NCI-H1930 (cell line): ENCODE measurements around the gene LAMP5.

ENCODE experiments used
- DNase-seq, 2 experiments: peaks; one replicate each; lab custom pipeline; 2025; lab: John Stamatoyannopoulos, UW

The LAMP5 gene

DNA sequence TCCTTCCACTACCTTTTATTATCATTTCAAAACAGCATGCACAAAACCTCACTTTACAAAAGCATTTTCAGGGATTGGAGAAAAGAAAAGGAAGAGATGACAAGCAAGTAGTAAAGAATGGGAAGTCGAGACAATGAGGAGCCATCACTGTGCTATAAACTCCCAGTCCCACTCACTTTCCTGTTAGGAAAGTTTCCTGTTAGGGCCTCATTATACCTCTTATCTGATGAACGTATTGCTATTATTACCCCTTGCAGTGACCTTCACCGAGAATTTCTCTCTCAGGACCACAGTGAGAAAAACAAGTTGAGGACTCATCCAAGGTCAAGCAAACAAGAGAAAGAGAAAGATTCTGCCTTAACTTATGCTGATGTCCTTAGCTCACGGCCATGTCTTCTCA is 28.8 kb downstream of the LAMP5 start:
- DNase-seq = no peak

GRCh38 chr20:9550283-9550682 is 35.9 kb downstream of the LAMP5 start:
- no peak for DNase-seq

- DNase-seq = no peak
These were observed 36.5 kb downstream of the LAMP5 start for GRCh38 chr20:9550871-9551270.

GRCh38 chr20:9551808-9552550 is 37.6 kb downstream of the LAMP5 start:
- DNase-seq = no peak

DNA sequence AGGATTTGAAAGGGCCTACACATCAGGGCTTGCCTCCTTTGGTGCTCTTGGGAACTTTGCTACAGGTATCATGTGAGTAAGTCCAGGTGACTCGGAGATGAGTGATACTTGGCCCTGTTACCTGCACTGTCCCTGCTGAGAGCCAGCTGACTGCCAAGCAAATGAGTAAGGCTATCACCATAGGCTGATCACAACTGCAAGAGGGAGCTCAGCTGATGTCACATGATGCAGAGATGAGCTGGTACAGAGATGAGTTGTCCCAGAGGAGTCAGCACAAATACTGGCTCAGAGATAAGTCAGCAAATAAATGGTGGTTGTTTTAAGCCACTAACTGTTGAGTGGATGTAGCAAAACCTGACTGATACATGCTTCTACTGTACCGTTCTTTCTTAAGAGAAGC is 41.4 kb downstream of the LAMP5 start:
- no peak for DNase-seq

GRCh38 chr20:9557411-9557810 is 43.0 kb downstream of the LAMP5 start:
- DNase-seq = no peak

GRCh38 chr20:9565910-9566550 is 51.6 kb downstream of the LAMP5 start:
- DNase-seq = no peak

GRCh38 chr20:9566977-9567376 is 52.6 kb downstream of the LAMP5 start:
- DNase-seq = no peak

DNA sequence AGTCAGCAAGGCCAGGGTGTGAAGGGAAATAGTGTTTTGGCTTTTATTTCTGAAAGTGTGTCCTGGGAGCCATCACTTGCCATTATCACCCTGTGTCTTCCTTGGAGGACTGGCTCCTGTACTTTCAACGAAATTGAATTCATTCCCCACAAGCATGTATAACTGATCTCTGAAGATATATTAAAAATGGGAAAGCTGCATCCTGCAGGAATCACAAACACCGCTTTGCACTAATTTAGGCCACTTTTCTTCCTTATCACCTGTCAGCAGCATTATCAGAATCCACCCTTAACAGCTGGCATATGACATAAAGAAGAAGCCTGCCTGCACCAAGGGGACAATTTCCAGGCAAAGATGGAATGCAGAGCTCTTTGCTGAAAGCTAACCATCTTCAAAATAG is 56.2 kb downstream of the LAMP5 start:
- DNase-seq = no peak

GRCh38 chr20:9571783-9572182 is 57.4 kb downstream of the LAMP5 start:
- no peak for DNase-seq

DNA sequence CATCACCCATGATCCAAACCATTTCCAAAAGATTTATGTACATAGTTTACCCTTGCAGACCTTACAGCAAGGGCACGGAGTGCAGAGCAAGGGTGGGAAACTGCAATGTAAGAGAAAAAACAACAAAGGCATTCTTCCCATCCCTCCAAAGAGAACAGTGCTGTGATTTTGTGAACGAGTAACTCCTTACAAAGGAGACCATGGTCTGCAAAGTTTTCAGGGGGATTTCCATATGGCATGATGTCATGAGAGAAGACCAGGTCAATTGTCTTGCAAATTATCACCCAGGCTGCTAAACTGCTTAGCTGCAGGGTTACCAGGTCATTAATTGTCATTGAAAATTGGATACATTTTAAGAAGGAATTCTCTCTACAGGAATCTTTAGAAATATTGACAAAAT is 58.3 kb downstream of the LAMP5 start:
- DNase-seq = no peak

DNA sequence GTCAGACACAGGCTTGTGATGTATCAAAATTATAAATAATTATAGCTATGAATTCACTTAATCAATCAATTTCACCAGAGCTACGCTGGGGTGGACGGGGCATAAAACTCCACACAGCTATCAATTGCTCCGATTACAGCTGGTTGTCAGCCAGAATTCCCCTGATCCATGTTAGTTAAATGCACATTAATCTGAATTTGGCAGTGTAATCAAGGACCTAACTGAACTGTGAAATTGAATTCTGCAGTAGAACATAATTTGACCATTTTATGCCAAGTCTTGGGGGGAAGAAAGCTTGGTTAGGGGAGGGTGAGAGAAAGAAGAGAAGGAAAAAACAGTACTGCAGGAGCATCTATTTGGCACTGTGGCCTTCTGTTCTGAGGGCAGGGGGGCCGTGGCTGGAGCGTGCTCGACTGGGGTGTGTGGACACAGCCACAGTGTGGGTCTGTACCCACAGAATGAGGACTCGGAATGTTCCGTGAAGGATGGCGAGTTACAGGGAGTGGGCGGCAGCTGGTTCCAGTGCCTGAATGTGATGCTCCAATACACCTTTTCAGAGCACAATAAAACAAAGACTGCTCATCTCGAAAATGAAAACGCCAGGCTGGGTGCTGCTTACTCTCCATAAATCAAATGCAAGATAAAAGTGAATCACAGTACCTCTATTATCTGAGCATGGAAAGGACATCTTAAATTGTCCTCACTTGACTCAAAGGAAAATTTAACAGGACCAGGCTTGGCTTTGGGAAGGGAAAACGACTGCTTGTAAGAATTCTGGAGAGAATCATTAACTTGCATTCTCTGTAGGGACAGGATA is 59.2 kb downstream of the LAMP5 start:
- DNase-seq = no peak

DNA sequence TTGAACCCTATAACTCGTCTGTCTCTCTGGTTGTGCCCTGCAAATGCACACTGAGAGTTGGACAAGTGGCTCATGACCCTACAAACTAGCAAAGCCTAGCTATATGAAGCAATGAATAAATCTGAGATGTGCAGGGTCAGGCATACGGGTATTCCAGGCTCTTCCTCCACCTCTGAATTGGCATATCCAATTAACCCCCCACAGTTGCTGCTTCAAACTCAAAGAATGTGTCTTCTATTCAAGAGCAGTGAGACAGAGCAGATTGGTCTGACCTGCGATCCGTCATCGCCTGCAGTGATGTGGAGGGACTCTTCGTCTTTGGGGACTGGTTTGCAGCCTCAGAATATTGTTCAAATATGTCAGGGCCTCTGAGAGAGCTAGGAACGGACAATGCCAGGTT is 59.8 kb downstream of the LAMP5 start:
- DNase-seq = no peak

DNA sequence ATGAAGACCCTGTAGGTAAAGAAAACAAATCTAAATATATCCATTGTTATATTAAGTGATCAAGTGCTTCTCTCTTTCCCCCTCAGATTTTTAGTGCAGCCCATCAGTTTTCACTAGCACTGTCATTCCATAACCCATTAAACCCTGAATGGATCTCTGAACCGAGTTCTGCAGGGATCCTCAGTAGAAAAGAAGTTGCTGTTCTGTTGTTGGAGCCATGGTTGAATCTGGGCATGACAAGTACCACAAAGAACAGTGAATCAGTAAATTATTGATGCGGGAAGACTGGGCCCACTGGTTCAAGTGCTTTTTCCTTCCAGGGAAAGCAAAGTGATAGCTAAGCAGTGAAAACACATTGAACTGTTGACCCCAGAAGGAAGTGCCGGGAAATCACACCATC is 60.4 kb downstream of the LAMP5 start:
- DNase-seq = no peak

DNA sequence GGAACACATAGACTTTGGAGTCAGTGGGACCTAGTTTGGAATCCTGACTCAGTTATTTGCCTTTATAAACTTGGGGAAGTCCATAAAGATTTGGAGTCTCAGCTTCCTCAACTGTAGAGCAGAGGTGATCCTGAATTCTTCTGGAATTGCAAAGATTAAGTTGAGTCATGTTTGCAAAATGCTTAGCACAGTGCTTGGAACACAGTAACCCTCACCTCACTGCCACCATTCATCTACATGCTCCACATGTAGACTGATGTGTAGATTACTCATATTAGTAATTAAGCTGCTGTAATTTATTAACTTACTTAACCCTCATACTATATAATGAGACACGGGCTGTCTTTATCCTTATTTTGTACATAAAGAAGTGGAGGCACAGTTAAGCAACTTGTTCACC is 61.4 kb downstream of the LAMP5 start:
- DNase-seq = no peak

- no peak for DNase-seq
These were observed 62.3 kb downstream of the LAMP5 start for GRCh38 chr20:9576695-9577094.

GRCh38 chr20:9577397-9577796 is 63.0 kb downstream of the LAMP5 start:
- DNase-seq = no peak

GRCh38 chr20:9578594-9578993 is 64.2 kb downstream of the LAMP5 start:
- DNase-seq = no peak
